Stimulated activated memory B cell treated with anti-CD40 and anti-IgM and Interleukin-4, amounts not matched to agents 10 μg/mL and 1 μg/mL and 100 μg/mL, for 72 hours (primary cell): Measurements from ENCODE around the gene SLC25A6.
"Not testable (repeated sequence)": the region's sequence is repeated elsewhere in the genome, so short reads cannot be mapped to it uniquely, and the experiment has no call there.

ENCODE experiments used
- ATAC-seq: fragments of 150-1000 bp; cut with Tn5 transposase; 2 replicates; pipeline ENCODE4 v1.10.0; 2021
- H3K27ac Mint-ChIP-seq: one replicate; pipeline ENCODE4 v1.8.0; 2022; ENCODE audit warnings: mild to moderate bottlenecking, mixed read lengths
- H3K27me3 Mint-ChIP-seq: one replicate; pipeline ENCODE4 v1.8.0; 2022; ENCODE audit warnings: mixed read lengths
- H3K36me3 Mint-ChIP-seq: one replicate; pipeline ENCODE4 v1.8.0; 2022; ENCODE audit warnings: mixed read lengths
- H3K4me1 Mint-ChIP-seq: one replicate; pipeline ENCODE4 v1.8.0; 2022; ENCODE audit warnings: mixed read lengths
- H3K4me3 Mint-ChIP-seq: one replicate; pipeline ENCODE4 v1.8.0; 2022; ENCODE audit warnings: mild to moderate bottlenecking, moderate library complexity, mixed read lengths
- H3K9me3 Mint-ChIP-seq: one replicate; pipeline ENCODE4 v1.8.0; 2022; ENCODE audit warnings: mixed read lengths

SLC25A6 gene

GRCh38 chrX:1391707-1392375, at the start of gene SLC25A6:
TSS of gene SLC25A6 (minus strand) at chrX:1392113. CDS start at chrX:1392009, 104 bp downstream.
- Mint-ChIP-seq H3K4me3 (peak within 1 kb of the TSS; percentile 90), H3K27ac (peak within 1 kb of the TSS; percentile 96), H3K4me1 (peaks cover 72% of the 10 kb centered on the region), H3K36me3 (peaks cover 62% of the 10 kb centered on the region), H3K27me3 (no peaks in the 10 kb centered on the region), H3K9me3 (peaks cover 8% of the 10 kb centered on the region)
- peak; percentile 99 for ATAC-seq

GRCh38 chrX:1440506-1440905, 48.6 kb upstream of the SLC25A6 start:
- Mint-ChIP-seq H3K27me3 (no peaks in the 10 kb centered on the region), H3K4me1 (peaks cover 9% of the 10 kb centered on the region), H3K9me3 (peaks cover 8% of the 10 kb centered on the region), H3K36me3 (peaks cover 80% of the 10 kb centered on the region), H3K27ac (no peak overlapping the region), H3K4me3 (no peak overlapping the region)
- no peak for ATAC-seq

- Mint-ChIP-seq H3K27me3 (no peaks in the 10 kb centered on the region), H3K4me1 (no peaks in the 10 kb centered on the region), H3K9me3 (no peaks in the 10 kb centered on the region), H3K36me3 (peaks cover 70% of the 10 kb centered on the region), H3K27ac (no peak overlapping the region), H3K4me3 (no peak overlapping the region)
- ATAC-seq, result no peak
These were observed 43.5 kb upstream of the SLC25A6 start for GRCh38 chrX:1435241-1435895.

- ATAC-seq, result no peak
- Mint-ChIP-seq H3K27me3 (no peaks in the 10 kb centered on the region), H3K27ac (no peak overlapping the region), H3K4me1 (no peaks in the 10 kb centered on the region), H3K9me3 (no peaks in the 10 kb centered on the region), H3K4me3 (no peak overlapping the region), H3K36me3 (peaks cover 66% of the 10 kb centered on the region)
These were observed 42.9 kb upstream of the SLC25A6 start for GRCh38 chrX:1434871-1435240.

- H3K9me3 Mint-ChIP-seq, result no peaks in the 10 kb centered on the region
- no peak overlapping the region for H3K27ac Mint-ChIP-seq
- no peak for ATAC-seq
- no peak overlapping the region for H3K4me3 Mint-ChIP-seq
- peaks cover 57% of the 10 kb centered on the region for H3K36me3 Mint-ChIP-seq
- no peaks in the 10 kb centered on the region for H3K27me3 Mint-ChIP-seq
- H3K4me1 Mint-ChIP-seq, result no peaks in the 10 kb centered on the region
These were observed 41.9 kb upstream of the SLC25A6 start for GRCh38 chrX:1433646-1434357.

- H3K4me1 Mint-ChIP-seq, result no peaks in the 10 kb centered on the region
- H3K36me3 Mint-ChIP-seq, result peaks cover 51% of the 10 kb centered on the region
- H3K9me3 Mint-ChIP-seq, result no peaks in the 10 kb centered on the region
- no peaks in the 10 kb centered on the region for H3K27me3 Mint-ChIP-seq
- no peak overlapping the region for H3K4me3 Mint-ChIP-seq
- H3K27ac Mint-ChIP-seq, result no peak overlapping the region
- ATAC-seq, result no peak
These were observed 38.5 kb upstream of the SLC25A6 start for GRCh38 chrX:1430451-1430850.

GRCh38 chrX:1427756-1428155, 35.8 kb upstream of the SLC25A6 start:
- no peak for ATAC-seq
- Mint-ChIP-seq H3K4me1 (no peaks in the 10 kb centered on the region), H3K4me3 (no peak overlapping the region), H3K36me3 (peaks cover 60% of the 10 kb centered on the region), H3K27ac (no peak overlapping the region), H3K27me3 (no peaks in the 10 kb centered on the region), H3K9me3 (peaks cover 19% of the 10 kb centered on the region)

- not testable (repeated sequence) for H3K4me1 Mint-ChIP-seq, H3K4me3 Mint-ChIP-seq, ATAC-seq, H3K27me3 Mint-ChIP-seq, H3K27ac Mint-ChIP-seq
- H3K9me3 Mint-ChIP-seq, result peaks cover 19% of the 10 kb centered on the region
- peaks cover 66% of the 10 kb centered on the region for H3K36me3 Mint-ChIP-seq
These were observed 34.4 kb upstream of the SLC25A6 start for GRCh38 chrX:1426321-1426720.

GRCh38 chrX:1425381-1425780, 33.5 kb upstream of the SLC25A6 start:
- no peak for ATAC-seq
- H3K36me3 Mint-ChIP-seq, result peaks cover 74% of the 10 kb centered on the region

GRCh38 chrX:1424147-1424851, 32.4 kb upstream of the SLC25A6 start:
- H3K36me3 Mint-ChIP-seq, result peaks cover 84% of the 10 kb centered on the region
- no peaks in the 10 kb centered on the region for H3K27me3 Mint-ChIP-seq
- ATAC-seq, result no peak
- H3K27ac Mint-ChIP-seq, result no peak overlapping the region
- peaks cover 25% of the 10 kb centered on the region for H3K9me3 Mint-ChIP-seq
- peaks cover 10% of the 10 kb centered on the region for H3K4me1 Mint-ChIP-seq
- no peak overlapping the region for H3K4me3 Mint-ChIP-seq

More at GRCh38 chrX:1425381-1425780, 33.5 kb upstream of the SLC25A6 start:
- Mint-ChIP-seq H3K27ac (no peak overlapping the region), H3K4me1 (peaks cover 2% of the 10 kb centered on the region), H3K27me3 (no peaks in the 10 kb centered on the region), H3K9me3 (peaks cover 19% of the 10 kb centered on the region), H3K4me3 (no peak overlapping the region)

- Mint-ChIP-seq H3K27ac (no peak overlapping the region), H3K4me3 (no peak overlapping the region), H3K27me3 (no peaks in the 10 kb centered on the region), H3K4me1 (peaks cover 10% of the 10 kb centered on the region), H3K9me3 (peaks cover 25% of the 10 kb centered on the region), H3K36me3 (peaks cover 84% of the 10 kb centered on the region)
- no peak for ATAC-seq
These were observed 31.3 kb upstream of the SLC25A6 start for GRCh38 chrX:1423215-1423614.

GRCh38 chrX:1422135-1422465, 30.2 kb upstream of the SLC25A6 start:
- no peak overlapping the region for H3K27ac Mint-ChIP-seq
- H3K36me3 Mint-ChIP-seq, result peaks cover 73% of the 10 kb centered on the region
- H3K4me3 Mint-ChIP-seq, result no peak overlapping the region
- H3K27me3 Mint-ChIP-seq, result no peaks in the 10 kb centered on the region
- no peak for ATAC-seq
- H3K9me3 Mint-ChIP-seq, result peaks cover 25% of the 10 kb centered on the region
- H3K4me1 Mint-ChIP-seq, result peaks cover 10% of the 10 kb centered on the region

- Mint-ChIP-seq H3K27ac (no peak overlapping the region), H3K27me3 (no peaks in the 10 kb centered on the region), H3K4me3 (no peak overlapping the region), H3K36me3 (peaks cover 68% of the 10 kb centered on the region), H3K9me3 (peaks cover 25% of the 10 kb centered on the region), H3K4me1 (peaks cover 10% of the 10 kb centered on the region)
- ATAC-seq, result no peak
These were observed 29.7 kb upstream of the SLC25A6 start for GRCh38 chrX:1421433-1422134.

GRCh38 chrX:1420371-1420770, 28.5 kb upstream of the SLC25A6 start:
- Mint-ChIP-seq H3K4me3 (no peak overlapping the region), H3K27me3 (no peaks in the 10 kb centered on the region), H3K27ac (peak overlapping the region; percentile 52), H3K36me3 (peaks cover 57% of the 10 kb centered on the region), H3K9me3 (peaks cover 25% of the 10 kb centered on the region), H3K4me1 (peaks cover 10% of the 10 kb centered on the region)
- no peak for ATAC-seq
